ENCODE measurements around the gene TRIO. TPM values are rescaled to one million over a fixed set of nuclear protein-coding genes. Genes with fewer than 3 reads are reported as not detected.

TRIO gene
- total RNA-seq, 1 experiment from 2014 or later, result 42.1 TPM

DNA sequence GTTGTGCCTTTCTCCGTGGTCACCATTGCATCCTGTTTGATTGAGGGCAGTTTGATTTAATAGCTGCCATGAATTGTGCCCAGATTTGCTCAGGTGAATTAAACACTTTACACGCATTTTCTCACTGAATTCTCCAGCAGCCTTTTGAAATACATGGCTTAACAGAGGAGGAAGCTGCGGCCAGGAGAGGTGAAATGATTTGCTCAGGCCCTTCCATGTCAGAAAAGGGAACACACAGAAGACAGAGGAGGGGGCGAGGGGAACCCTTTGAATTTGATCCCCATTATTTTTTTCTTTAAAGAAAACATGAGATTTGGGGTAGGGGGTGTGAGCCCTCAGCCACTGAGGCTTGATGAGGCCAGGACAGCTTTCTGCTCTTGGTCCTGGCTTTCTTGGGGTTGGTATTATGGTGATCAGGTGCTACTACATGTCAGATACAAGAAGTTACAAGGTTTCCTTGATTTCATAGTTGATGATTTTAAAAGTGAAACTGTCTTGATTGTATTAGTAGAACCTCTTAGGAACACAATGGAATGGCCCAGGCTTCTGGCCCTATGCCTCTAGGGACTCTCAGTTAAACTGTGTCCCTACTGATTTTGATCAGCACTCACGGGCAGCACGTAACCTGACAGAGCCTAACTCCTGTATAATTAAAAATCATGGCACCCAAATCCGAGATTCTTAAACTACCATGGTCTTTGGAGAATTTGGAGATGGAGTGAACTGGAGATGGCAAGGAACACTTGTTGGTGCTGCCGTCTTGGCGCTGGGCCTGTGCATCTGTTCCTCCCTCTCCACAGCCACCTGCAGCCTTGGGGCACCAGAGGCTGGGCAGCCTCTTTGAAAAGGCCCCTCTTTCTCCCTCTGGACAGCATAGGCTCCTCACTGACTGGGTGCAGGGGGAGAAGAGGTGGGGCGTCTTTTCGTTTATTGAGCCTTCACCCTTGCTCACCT is 107.9 kb downstream of the TRIO start:
- peak; percentile 72 for DNase-seq (ENCODE audit: low spot score)
- in situ Hi-C loops (cut with HindIII; ENCODE audit: low sequenced_read_pairs), result no loop called here

DNA sequence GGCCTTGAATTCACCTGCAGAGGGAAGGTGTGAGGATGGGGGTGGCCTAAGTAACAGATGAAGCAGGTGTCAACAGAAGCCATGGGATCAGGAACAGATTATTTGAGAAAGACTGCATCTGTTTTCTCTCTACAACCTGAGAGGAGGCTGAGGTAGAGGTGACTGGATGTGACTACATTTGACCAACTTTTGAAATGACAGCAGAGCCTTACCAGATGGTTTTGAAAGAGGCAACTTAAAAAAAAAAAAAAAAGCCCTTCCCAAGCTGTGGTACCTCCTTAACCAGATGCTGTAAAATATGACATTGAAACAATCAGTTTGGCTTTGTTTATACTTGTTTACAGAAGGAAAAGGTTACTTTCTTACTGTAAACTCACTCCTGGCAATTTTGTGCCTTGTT is 108.6 kb downstream of the TRIO start:
- no peak for DNase-seq (ENCODE audit: low spot score)
- in situ Hi-C loops (cut with HindIII; ENCODE audit: low sequenced_read_pairs), result no loop called here

DNA sequence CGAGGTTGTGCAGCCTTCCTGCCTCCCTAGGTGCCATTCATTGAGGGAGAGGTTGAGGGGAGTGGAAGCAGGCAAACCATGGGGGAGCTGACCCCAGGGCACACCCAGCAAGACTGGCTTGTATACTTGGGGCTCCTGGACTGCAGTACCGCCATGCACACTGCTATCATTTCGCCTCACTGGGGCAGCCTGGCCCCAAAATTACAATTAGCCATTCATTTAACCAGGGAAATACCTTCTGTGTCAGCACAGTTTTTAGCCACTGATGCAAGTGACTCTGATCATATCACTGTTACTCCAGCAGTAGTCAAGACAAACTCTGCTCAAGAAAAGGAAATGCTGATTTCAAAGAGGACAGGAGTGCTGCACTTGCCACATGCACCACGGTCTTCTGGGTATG is 109.7 kb downstream of the TRIO start:
- DNase-seq (ENCODE audit: low spot score), result no peak
- in situ Hi-C loops (cut with HindIII; ENCODE audit: low sequenced_read_pairs), result no loop called here

- in situ Hi-C loops (cut with HindIII; ENCODE audit: low sequenced_read_pairs), result no loop called here
- DNase-seq (ENCODE audit: low spot score), result no peak
Observed at GRCh38 chr5:14254686-14255085, 111.5 kb downstream of the TRIO start.

DNA sequence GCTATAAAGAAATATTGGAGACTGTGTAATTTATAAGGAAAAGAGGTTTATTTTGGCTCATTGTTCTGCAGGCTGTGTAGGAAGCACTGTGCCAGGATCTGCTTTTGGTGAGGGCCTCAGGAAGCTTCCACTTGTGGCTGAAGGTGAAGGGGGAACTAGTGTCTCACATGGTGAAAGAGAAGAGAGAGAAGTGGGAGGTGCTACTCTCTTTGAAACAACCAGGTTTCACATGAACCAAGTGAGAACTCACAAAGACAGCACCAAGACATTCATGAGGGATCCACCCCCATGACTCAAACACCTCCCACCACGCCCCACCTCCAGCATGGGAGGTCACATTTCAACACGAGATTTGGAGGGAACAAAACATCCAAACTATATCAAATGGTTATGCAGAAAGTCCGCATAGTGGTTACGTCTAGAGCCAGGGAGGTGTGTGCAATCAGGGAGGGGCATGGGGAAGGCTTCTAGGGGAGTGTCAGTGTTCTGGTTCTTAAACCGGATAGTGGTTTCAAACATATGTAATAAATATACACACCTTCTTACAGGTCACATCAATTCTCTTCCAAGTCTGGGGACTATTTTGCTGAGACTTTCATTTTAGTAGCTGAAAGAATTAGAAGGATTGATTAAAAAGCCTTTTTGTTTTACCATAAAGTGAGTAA is 113.0 kb downstream of the TRIO start:
- in situ Hi-C loops (cut with HindIII; ENCODE audit: low sequenced_read_pairs), result no loop called here
- peak; percentile 10 for DNase-seq (ENCODE audit: low spot score)

DNA sequence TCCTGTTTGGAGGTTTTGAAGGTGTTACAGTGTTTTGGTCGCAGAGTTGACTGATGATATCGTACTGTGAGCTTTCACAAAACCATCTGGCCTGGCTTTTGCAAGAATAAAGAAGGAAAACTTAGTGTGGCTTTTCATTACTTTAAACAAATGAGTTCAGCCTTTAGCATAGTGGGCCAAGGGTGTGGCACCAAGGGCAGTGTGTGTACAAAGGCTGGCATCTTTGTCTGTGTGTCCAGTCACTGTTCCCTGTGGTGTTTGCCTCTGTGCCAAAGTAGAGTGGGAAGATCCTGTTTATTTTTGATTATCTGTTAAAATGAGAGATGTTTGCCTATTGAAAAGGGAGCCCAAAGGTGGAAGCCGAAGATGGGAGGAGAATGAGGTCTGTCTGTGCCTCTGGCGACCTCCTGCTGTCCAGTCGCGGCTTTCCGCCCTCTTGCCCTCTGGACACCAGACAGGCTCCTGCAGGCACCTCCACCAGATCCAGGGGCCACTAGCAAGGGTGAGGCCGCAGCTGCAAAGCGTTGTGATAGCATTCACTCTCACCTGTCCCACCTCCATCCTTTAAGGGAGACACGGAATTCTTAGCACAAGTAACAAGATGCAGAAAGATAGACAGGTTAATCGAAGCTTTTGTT is 113.7 kb downstream of the TRIO start:
- peak; percentile 42 for DNase-seq (ENCODE audit: low spot score)
- in situ Hi-C loops (cut with HindIII; ENCODE audit: low sequenced_read_pairs), result no loop called here

GRCh38 chr5:14257995-14258403 is 114.9 kb downstream of the TRIO start:
- in situ Hi-C loops (cut with HindIII; ENCODE audit: low sequenced_read_pairs), result no loop called here
- DNase-seq (ENCODE audit: low spot score), result no peak

DNA sequence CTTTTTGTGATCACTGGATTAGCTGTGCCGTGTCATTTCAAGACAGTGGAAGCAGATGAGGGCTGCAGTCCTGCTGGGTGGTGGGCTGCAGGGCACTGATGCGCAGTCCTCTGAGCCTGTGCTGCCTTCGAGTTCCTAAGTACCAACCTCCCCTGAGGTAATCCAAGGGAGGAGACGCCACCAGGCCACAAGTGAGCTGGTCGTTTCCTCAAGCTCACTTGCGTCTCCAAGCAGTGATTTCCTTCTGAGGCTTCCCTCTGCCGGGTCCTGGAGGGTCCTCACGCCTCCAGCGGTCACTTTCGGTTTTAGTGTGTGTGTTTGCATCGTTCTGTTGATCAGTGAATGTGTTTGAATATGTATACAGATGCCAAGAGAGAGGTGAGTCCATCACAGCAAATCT is 115.7 kb downstream of the TRIO start:
- DNase-seq (ENCODE audit: low spot score), result no peak
- in situ Hi-C loops (cut with HindIII; ENCODE audit: low sequenced_read_pairs), result no loop called here

DNA sequence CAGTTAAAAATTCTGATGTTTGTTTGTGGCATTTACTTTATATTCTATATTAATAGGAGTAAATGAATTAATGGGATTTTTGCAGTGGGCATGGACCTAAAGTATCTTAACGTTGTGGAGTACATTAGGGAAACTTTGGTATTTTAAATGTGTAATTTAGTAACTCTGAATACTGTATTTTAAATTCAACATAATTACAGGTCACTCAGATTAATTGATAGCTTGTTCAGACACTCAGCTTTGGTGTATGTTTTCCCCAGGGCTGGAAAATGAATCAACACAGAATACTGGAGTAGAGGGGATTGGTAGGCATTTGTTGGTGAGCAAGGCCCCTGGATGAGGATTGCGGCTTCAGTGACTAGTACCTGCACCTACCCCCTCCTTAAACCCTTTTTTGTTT is 117.5 kb downstream of the TRIO start:
- in situ Hi-C loops (cut with HindIII; ENCODE audit: low sequenced_read_pairs), result no loop called here
- no peak for DNase-seq (ENCODE audit: low spot score)

DNA sequence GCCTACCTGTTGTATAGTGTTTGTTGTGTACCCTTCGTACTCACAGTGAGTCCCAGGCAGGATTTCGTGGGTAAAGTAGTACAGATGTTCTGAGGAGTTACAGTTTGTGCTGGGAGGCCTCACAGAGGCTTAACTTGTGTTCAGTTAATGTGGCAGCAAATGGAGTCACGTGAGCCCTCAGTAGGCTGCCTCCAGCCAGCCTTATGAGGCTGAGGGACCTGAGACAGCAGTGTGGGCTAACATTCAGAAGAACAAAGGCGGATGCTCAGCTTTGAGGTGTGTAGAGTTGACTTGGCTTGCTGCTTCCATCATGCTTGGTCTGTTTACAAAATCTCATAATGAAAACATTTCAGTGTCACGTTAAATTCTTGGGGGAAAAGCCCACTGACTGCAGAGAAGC is 118.1 kb downstream of the TRIO start:
- DNase-seq (ENCODE audit: low spot score), result no peak
- in situ Hi-C loops (cut with HindIII; ENCODE audit: low sequenced_read_pairs), result no loop called here

DNA sequence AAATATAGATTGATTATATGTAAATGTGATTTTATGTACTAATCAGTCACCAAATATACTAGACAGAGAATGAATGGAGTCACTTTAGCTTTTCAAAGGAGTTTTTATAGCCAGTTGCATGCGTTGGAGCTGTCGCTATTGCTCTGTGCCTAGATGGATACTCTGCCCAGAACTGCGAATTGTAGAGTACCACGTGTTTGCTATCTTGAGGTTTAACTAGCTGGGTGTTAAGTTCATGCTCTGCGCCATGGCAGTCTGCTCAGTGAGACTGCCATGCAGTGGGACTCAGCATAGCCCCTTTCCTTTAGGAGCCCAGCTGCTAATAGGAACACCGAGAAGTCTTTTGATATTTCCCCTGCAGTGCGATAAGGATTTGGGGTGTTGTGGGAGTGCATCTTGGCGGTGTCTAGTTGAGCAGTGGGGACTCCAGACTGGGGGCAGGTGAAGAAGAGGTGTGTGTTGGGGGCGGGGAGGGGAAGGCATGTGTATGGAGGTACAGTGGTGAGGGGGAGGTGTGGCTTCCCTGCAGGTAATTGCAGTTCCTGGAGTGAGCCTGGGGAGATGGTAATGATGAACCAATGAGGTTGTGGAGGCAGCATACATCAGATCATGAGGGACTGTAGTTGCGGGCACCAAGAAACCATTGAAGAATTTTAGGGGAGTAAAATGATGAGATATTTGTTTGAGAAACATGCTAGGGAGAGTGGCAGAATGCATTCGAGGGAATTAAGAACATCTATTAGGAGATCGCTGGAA is 118.9 kb downstream of the TRIO start:
- in situ Hi-C loops (cut with HindIII; ENCODE audit: low sequenced_read_pairs), result no loop called here
- no peak for DNase-seq (ENCODE audit: low spot score)

DNA sequence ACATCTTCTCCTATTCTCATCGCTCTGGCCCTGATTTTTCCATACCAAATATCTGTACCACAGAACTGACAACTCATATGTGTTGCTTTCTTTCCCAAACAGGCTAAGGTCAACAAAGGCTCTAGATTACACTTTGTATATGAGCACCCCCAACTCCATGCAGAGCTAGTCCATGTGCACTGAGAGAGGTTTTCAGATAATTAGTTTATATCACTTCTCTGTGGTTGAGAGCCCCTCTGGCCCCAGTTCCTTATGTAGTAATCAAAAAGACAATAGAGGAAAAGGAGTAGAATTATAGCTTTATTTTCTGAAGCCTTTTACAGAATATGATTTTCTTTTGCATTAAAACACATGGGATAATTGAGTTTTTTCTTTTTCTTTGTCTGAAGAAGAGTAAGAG is 120.0 kb downstream of the TRIO start:
- DNase-seq (ENCODE audit: low spot score), result no peak
- in situ Hi-C loops (cut with HindIII; ENCODE audit: low sequenced_read_pairs), result no loop called here

DNA sequence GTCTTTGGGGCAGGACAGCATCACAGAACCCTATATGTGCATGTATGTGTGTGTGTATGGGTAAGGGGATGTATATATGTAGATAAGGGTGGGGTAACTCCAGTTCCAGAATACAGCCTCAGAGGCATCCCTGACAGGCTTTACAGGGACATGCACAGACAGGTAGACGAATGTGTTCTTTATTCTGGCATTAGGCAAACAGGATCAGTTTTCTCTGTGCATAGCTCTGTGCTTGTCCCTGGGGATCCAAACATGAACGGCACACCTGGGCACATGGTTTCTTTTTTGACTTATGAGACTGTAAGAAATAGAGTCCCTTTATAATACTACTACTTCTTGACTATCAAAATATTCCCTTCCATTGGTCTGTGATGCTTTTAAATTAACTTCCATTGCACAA is 120.6 kb downstream of the TRIO start:
- DNase-seq (ENCODE audit: low spot score), result no peak
- in situ Hi-C loops (cut with HindIII; ENCODE audit: low sequenced_read_pairs), result no loop called here

DNA sequence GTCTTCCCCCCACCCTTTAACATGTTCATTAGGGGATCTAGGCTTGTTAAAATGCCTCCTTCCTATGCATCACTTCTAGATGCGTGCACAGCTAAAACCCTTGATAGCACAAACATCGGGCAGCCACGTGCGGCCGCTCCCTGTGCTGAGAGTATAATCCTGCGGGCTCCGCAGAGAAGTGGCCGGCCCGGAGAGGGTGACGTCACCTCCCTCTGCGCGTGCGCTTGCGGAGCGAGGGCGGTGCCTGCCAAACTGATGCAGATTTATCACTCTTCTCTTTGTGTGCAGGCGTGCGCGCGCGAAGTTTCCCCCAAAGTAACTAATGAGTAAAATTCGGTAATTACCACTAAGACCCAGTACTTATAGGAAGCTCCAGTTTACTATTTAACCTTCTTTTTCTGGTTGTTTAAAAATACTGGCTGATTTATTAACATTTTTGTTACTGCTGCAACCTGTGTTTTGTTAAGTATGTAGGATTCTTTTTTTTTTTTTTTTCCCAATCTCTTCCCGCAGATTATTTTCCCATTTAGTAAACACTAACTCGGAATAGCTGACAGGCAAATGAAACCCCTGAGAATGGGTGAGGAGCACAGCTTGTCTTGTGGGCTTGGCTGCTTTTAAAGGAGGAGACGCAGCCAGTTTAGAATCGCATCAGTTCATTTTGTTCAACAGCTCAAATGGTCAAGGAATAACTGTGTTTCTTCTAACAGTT is 121.6 kb downstream of the TRIO start:
- in situ Hi-C loops (cut with HindIII; ENCODE audit: low sequenced_read_pairs), result no loop called here
- peak; percentile 93 for DNase-seq (ENCODE audit: low spot score)

DNA sequence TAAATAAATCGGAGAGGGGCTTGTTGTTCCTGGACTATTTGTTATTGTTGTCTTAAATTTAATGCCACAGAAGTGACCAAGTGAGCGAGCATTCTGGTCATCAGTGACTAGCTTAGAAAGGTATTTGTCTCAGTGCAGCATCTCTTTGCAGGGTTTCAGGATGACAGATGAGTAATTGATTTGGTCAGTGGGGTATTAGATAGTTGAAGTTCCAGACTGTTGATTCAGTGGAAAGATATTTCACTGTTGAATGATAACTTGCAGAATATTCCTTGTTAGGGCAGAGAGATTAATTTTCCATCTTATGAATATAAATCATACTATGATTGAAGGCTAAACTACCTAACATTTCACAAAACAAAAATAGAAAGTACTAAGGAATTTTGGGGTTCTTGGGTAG is 122.4 kb downstream of the TRIO start:
- in situ Hi-C loops (cut with HindIII; ENCODE audit: low sequenced_read_pairs), result no loop called here
- DNase-seq (ENCODE audit: low spot score), result no peak

- no peak for DNase-seq (ENCODE audit: low spot score)
- in situ Hi-C loops (cut with HindIII; ENCODE audit: low sequenced_read_pairs), result no loop called here
Observed at GRCh38 chr5:14266171-14266570, 123.0 kb downstream of the TRIO start.

DNA sequence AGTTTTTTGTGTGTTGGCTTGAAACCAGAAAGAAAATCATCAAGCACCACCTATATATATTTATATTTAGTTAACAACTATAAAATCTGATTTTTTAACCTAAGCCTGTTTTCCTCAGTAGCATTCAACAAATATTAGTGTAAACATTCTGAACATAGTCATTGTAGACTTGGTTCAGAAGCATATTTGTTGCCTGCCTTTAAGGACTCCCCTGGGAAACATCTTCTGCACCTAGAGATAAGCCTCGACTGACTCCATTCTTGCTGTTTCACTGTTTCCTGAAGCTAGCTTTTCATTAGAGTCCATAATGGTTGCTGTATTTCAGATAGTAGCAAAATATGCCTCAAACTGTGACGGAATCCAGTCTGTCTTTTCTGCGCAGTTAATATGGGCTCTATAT is 123.5 kb downstream of the TRIO start:
- in situ Hi-C loops (cut with HindIII; ENCODE audit: low sequenced_read_pairs), result no loop called here
- DNase-seq (ENCODE audit: low spot score), result no peak

GRCh38 chr5:14267166-14267838 is 124.2 kb downstream of the TRIO start:
- DNase-seq (ENCODE audit: low spot score), result no peak
- in situ Hi-C loops (cut with HindIII; ENCODE audit: low sequenced_read_pairs), result no loop called here
